KOPT-K1 (cell line): ENCODE data around the gene NKAIN2.
"Not testable (repeated sequence)": the region's sequence is repeated elsewhere in the genome, so short reads cannot be mapped to it uniquely, and the experiment has no call there.

ENCODE experiments used
- H3K27ac ChIP-seq: fragments of 200-600 bp; sonication (generic); 2 replicates; pipeline ENCODE4 v1.5.1; 2016; ENCODE audit warnings: antibody characterized with exemption, mild to moderate bottlenecking, low read depth, low read length; ENCODE audit not compliant: poor library complexity, severe bottlenecking
- H3K36me3 ChIP-seq: fragments of 200-600 bp; sonication (generic); 2 replicates; pipeline ENCODE4 v1.5.1; 2017; ENCODE audit warnings: antibody characterized with exemption, mild to moderate bottlenecking, low read length, moderate library complexity; ENCODE audit not compliant: insufficient read depth
- H3K9me3 ChIP-seq: fragments of 200-600 bp; sonication (generic); 2 replicates; pipeline ENCODE4 v1.5.1; 2017; ENCODE audit warnings: antibody characterized with exemption, low read length, mild to moderate bottlenecking; ENCODE audit not compliant: insufficient read depth, poor library complexity, severe bottlenecking

Gene NKAIN2

DNA sequence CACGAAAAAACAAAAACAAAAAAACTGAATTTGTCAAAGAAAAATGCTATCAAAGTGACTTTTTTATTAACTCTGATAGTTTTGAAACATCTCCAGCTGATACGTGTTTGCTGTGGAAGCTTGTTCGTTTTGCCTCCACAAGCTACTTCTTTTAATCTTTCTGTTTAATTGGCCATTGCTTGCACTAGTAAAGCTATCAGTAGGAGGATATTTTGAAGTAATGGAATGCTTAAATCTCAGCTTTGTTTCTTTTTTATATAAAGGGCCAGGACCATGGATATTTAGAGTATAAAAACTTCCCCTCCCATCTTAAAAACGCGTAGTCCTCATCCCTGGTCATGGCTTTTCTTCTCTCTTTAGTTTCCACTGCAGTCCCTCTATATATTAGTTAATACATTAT is 344.0 kb downstream of the NKAIN2 start:
- no peaks in the 10 kb centered on the region for H3K9me3 ChIP-seq

DNA sequence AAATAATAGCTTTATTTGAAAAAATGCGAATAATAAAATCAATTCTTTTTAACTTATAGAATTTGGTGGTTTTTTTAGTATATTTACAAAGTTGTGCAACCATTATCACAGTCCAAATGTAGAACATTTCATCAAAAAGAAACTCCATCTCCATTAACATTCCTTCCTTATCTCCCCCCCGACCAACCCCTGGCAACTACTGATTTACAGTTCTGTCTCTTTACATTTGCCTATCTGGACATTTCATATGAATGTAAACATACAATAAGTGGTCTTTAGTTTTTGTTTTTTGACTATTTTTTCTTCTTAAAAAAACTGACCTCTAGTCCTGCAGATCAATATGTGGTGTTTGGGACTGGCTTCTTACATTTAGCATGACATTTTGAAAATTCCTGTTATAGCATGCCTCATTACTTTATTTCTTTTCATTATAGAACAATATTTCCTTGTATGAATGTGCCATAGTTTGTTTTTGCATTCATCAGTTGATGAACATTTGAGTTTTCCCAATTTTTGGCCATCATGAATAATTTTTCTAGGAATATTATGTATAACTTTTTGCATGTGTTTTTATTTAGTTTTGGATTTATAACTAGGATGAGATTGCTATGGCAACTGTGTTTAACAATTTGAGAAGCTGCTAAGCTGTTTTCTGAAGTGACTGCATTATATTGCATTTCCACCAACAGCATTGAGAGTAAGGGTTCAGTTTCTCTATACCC is 344.7 kb downstream of the NKAIN2 start:
- Histone ChIP-seq H3K27ac (no peak overlapping the region), H3K36me3 (no peaks in the 10 kb centered on the region), H3K9me3 (no peaks in the 10 kb centered on the region)

More for the DNA sequence above, 344.0 kb downstream of the NKAIN2 start:
- no peak overlapping the region for H3K27ac ChIP-seq
- no peaks in the 10 kb centered on the region for H3K36me3 ChIP-seq

GRCh38 chr6:124149646-124150045 is 346.0 kb downstream of the NKAIN2 start:
- Histone ChIP-seq H3K27ac (no peak overlapping the region), H3K9me3 (no peaks in the 10 kb centered on the region), H3K36me3 (no peaks in the 10 kb centered on the region)

- no peaks in the 10 kb centered on the region for H3K36me3 ChIP-seq
- H3K27ac ChIP-seq = no peak overlapping the region
- no peaks in the 10 kb centered on the region for H3K9me3 ChIP-seq
Observed at GRCh38 chr6:124158024-124158423, 354.4 kb downstream of the NKAIN2 start.

DNA sequence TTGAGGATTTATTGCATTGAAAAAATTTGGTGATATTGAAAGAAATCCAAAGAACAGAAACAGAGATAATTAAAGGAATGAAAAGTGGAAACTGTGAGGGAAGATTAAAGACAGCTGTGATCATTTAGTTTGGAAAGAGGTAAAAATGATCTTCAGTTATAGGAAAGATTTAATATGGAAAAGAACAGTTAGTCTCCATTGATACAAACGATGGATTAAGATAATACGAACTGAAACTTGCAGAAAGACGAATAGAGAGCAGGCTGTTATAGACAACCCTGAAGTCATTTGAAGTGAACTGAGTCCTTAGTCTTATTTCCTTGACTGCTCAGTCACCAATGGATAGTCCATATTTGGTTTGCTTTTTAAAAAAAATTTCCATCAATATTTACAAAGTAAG is 360.0 kb downstream of the NKAIN2 start:
- Histone ChIP-seq H3K27ac (no peak overlapping the region), H3K36me3 (no peaks in the 10 kb centered on the region)

DNA sequence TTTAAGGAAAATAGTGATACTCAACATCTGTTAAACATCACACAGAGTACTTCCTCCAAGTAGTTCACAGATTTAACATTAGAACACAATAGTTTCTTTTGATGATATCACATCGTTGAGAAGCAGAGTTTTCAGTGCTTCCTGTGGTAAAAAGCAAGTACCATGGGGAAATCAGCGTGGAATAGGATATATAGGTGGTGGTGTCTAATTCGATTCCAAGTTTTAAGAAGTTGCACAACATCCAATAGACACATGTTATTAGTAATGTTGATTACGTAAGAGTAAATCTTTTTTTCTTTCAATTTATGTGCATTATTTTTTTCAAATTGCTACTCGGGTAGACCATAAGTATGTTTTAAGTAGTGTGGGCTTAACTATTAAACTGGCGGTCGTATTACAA is 360.7 kb downstream of the NKAIN2 start:
- no peak overlapping the region for H3K27ac ChIP-seq
- no peaks in the 10 kb centered on the region for H3K36me3 ChIP-seq
- no peaks in the 10 kb centered on the region for H3K9me3 ChIP-seq

More for the DNA sequence above, 360.0 kb downstream of the NKAIN2 start:
- no peaks in the 10 kb centered on the region for H3K9me3 ChIP-seq

GRCh38 chr6:124167249-124167648 is 363.6 kb downstream of the NKAIN2 start:
- not testable (repeated sequence) for H3K9me3 ChIP-seq, H3K27ac ChIP-seq, H3K36me3 ChIP-seq

DNA sequence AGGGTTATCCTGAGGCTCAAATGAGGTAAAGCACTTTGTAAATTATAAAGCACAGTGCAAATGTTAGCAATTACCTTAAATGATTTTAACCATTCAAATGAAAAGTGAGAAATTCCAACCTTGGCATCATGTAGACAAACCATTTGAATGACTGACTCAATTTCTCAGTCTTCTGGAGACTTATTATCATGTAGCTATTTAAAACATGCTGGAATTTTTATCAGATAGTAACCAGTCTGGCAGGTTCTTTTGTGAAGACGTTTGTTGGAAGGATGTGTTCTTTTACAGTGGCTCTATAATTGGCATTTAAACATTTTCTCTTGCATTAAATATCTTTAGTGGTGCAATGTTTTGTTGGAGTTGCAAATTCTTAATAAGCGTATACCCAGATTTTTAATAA is 386.6 kb downstream of the NKAIN2 start:
- Histone ChIP-seq H3K36me3 (no peaks in the 10 kb centered on the region), H3K27ac (no peak overlapping the region), H3K9me3 (no peaks in the 10 kb centered on the region)

DNA sequence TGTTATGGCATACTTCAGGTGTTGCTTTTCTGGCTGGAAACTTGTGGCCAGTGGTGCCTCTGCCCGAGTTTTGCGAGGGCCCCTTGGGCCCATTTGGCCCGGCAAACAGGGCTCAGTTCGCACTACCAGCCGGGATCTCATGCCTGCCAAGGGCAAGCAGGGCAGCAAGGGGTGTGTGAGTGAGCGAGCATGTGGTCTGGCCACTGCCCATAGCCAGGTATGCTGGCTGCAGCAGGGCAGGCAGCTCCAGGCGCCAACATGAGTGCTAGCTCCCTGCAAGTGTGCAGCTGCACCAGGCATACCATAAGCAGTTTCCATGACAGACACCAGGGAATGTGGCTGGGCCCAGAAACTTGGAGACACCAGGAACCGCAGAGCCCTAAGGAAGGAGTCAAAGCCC is 389.5 kb downstream of the NKAIN2 start:
- H3K9me3 ChIP-seq = no peaks in the 10 kb centered on the region
- H3K36me3 ChIP-seq = no peaks in the 10 kb centered on the region
- no peak overlapping the region for H3K27ac ChIP-seq

DNA sequence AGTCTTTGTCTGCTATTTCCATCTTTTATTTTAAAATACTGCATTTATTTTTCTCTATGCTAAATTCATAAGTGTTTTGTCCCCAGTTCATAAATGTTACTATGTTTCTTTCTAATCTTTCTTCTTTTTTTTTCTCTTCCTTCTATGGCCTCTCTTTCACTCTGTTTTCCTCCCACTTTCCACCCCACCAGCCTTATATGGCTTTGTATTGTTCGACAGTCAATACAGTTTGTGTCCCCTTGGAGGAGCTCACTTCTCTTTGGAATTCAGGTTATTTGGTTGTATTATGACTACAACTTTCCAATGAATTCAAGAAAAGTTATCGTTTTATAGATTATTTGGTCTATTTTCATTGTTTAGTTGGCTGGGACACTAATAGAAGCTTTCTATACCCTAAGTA is 393.5 kb downstream of the NKAIN2 start:
- no peak overlapping the region for H3K27ac ChIP-seq
- no peaks in the 10 kb centered on the region for H3K9me3 ChIP-seq
- no peaks in the 10 kb centered on the region for H3K36me3 ChIP-seq

GRCh38 chr6:124199286-124199685 is 395.6 kb downstream of the NKAIN2 start:
- no peak overlapping the region for H3K27ac ChIP-seq

DNA sequence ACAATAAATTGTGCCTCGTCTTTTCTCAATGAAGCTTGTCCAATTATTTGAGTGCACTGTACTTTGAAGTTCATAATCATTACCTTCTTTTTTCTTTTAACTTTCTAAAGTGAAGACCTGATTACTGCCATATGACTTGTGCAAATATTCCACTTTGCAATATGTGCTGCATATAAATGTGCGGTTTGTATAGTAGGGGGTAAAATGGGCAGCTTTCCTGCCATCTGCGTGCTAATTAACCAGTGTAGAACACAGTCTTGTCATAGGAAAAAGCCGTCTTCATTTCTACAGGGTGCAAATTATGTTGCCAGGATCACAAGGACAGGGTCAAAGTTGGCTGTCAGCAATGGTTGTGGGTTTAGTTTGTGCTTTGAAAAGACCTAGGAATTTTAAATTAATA is 397.0 kb downstream of the NKAIN2 start:
- no peak overlapping the region for H3K27ac ChIP-seq
- H3K36me3 ChIP-seq = no peaks in the 10 kb centered on the region
- no peaks in the 10 kb centered on the region for H3K9me3 ChIP-seq

More at GRCh38 chr6:124199286-124199685, 395.6 kb downstream of the NKAIN2 start:
- Histone ChIP-seq H3K9me3 (no peaks in the 10 kb centered on the region), H3K36me3 (no peaks in the 10 kb centered on the region)

- H3K36me3 ChIP-seq = no peaks in the 10 kb centered on the region
- H3K9me3 ChIP-seq = no peaks in the 10 kb centered on the region
- H3K27ac ChIP-seq = no peak overlapping the region
Observed at GRCh38 chr6:124203101-124203811, 399.6 kb downstream of the NKAIN2 start.

- Histone ChIP-seq H3K9me3 (no peaks in the 10 kb centered on the region), H3K27ac (no peak overlapping the region), H3K36me3 (no peaks in the 10 kb centered on the region)
Observed at GRCh38 chr6:124203812-124204167, 400.1 kb downstream of the NKAIN2 start.

- Histone ChIP-seq H3K9me3 (no peaks in the 10 kb centered on the region), H3K27ac (no peak overlapping the region), H3K36me3 (no peaks in the 10 kb centered on the region)
Observed at GRCh38 chr6:124205921-124206320, 402.3 kb downstream of the NKAIN2 start.
